Stimulated activated CD4-positive, alpha-beta T cell treated with anti-CD3 and anti-CD28 coated beads, Interleukin-2, amount 100 ng/mL, for 4 hours (primary cell): ENCODE measurements around the gene PLEKHG7.
"Not testable (repeated sequence)": the region's sequence is repeated elsewhere in the genome, so short reads cannot be mapped to it uniquely, and the experiment has no call there.

Experiments used
- DNase-seq: peaks from one replicate; pipeline ENCODE4 v3.0.0-alpha.2; 2020; ENCODE audit warnings: low read depth

PLEKHG7 gene

DNA sequence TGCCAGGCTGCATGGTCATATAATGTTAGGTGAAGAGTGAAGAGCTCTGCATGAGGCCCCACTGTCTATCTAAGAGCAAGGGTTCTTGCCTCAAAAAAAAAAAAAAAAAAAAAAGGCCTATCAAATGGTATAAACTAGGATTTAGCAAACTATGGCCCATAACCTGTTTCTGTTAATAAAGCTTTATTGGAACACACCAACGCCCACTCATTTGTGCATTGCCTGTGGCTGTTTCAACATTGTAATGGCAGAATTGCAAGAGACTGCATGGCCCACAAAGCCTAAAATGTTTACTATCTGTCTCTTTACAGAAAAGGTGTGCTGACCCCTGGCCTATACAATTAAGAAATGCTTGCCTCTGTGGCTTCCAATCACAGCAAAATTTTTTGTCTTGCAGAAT is 12.8 kb downstream of the PLEKHG7 start:
- no peak for DNase-seq

DNA sequence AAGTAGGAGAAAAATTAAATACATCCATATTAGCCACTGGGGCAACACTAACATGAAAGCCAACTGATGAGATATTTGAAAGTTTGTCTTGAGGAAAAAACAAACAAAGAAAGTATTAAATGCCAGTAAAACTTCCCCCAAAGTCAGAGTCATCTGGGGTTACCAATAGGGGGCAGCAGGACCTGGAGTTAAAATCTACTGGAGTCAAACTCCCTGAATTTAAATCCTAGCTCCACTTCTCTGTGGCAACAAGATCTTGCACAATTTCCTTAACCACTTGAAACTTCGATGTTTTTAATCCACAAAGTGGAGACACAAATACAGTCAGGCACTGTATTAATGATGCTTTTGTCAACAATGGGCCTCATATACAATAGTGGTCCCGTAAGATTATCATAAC is 14.4 kb downstream of the PLEKHG7 start:
- DNase-seq, result no peak

DNA sequence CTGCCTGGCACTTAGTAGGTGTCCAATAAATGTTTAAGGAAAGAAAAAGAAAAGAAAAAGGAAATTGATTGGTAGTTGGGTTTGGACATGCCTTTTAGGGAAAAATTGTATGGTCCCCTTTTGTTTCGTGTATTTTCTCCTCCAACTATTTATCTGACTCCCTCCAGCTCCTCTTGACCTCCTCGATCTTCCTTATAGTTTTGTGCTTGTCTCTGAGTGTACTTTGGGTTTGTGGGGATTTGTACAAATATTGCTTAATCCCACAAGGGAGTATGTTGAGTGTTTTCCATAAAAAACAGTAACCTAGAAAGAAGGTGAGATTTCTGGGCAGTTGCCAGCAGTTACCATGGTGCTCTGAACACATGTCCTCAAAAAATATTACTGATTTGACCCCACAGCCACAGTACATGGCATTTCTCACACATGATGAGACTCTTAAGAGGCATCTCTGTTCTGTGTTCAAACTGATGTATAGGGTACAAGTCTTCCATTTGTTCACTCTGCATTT is 15.7 kb downstream of the PLEKHG7 start:
- no peak for DNase-seq

DNA sequence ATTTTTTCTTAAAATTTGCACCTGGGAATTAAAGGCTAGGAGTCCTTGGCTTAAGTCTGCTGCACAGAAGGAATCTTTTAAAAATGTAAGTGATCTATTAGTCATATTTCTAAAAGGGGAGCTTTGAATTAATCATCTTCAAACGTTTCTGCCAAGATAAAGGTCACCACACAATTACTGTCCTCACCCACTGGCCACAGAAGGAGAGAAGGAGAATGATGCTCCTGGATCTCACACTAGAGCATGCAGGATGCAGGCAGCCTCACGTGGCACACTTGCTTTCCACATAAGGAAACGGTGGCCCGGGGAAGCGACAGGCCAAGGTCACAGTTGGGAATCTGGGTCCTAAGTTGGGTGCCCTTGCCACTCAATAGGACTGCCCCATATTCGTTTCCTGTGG is 16.9 kb downstream of the PLEKHG7 start:
- DNase-seq, result no peak

DNA sequence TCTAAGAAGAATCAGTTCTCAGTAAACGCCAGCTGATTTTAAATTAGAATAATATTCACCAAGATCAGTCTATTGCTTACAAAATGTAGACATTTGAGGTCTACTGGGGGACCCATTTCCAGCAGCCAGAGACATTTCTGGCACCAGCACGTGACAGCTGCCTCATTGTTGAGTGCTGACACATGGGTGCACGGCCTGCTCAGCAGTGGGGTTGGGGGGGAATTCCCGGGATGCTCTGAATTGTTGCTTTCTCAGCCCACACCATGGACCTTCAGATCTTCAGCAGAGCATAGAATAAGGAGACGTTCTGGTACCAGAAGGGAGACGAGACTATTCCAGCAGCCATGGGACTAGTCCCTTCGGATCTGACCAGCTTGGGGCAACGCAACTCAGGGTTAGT is 18.3 kb downstream of the PLEKHG7 start:
- no peak for DNase-seq

DNA sequence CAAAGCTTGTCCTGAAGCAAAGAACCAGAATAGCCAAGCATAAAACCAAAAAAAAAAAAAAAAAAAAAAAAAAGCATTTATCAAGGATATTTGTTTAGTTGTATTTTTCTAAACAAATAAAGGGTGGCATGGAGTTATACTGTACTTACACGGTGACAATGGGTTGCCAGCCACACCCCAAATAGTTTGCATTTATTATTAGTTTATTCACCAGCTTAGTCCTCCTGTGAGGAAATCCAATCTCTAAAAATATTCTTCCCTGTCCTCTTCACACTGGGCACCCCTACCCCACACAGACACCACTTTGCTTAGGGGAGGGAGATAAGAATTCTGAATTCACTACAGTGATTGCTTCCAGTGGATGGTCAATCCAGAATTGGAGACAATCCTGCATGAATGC is 18.9 kb downstream of the PLEKHG7 start:
- no peak for DNase-seq

DNA sequence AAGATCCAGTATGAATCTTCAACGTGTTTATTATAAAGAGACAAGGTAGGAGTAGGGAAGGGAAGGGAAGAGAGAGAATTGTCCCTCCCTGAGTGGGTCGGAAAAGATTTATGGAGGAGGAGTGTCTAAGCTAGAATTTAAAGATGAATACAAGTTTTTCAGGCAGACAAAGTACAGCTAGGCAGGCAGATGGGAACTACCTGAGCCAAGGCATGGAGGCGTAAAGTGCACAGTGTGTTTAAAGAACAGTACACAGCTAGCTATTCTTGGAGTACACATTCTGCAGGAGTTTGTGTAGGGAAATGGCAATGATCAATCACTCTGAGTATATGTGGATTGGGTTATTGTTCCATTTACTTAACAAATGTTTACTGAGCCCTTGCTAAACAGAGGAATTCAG is 20.1 kb downstream of the PLEKHG7 start:
- no peak for DNase-seq

DNA sequence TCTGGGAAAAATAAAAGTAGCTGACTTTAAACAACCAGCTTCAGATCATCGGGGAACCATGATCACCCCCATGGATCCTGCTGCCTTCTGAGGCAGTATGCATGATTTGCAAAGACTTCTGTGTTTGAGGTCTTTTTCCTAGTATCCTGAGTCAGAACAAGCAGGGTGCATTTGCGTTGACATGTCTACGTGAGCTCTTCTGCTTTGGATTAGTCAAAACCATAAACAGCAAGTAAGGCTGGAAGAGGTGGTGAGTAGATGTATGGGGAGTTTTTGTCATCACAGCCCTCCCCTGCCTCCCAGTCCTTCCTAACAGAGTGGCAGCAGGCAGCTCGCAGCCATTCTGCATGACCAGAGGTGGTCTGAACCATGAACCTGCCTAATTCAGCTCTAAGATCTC is 24.1 kb downstream of the PLEKHG7 start:
- DNase-seq, result no peak

DNA sequence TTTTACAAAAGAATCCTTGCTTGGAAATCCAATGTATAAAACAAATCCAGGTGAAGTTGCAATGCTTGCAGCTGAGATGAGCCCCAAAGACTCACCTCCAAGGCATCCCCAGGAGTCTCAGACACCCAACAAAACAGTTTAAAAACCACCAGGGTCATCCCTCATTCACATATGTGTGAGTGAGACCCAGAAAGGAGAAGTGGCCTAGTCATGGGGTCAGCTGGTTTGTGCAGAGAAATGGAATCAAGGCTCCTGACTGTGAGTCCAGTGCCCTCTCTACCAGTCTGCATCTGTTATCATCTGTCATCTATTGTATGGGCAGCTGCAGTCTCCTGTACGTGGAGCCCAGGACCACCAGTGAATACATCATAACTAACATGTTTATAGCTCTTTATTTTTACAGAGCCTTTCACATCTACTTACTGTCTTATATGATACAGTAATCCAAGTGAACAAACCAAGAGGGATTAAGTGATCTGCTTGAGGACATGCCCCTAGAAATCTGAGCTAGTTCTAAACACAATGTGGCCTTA is 27.1 kb downstream of the PLEKHG7 start:
- no peak for DNase-seq

DNA sequence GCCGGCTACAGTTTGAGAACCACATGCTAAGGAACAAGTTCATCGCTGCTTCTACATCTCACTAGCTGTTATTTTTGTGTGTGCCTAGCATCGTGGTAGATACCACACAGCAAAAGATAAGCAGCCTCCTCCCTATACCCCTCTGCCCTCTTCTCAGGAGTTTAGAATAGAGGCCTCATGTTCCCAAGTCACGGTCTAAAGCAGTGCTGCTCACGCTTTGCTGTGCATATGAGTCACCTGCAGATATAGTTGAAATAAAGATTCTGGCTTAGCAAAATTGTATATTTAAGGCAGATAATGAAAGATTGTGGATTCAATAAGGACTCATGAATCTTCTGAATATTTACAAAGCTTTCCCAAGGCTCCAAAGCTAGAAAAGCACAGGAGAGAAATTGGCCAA is 28.0 kb downstream of the PLEKHG7 start:
- DNase-seq, result no peak

DNA sequence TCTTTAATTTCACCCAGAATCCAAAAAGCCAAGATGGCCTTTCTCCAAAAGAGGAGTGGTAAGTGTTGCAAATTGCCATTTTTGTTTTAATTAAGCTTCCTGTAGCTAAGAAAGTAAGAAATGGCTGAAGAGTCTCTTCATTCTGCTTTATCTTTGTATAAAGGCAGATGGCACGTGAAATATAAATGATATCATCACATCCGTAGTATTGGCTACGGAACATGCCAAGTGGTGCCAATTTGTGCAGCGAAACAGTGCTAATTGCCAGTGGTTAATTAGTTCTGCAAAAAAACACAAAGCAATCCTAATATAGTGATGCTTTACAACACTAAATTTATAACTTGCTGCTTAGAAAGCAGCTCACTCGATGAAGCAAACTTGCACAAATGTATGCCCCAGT is 29.4 kb downstream of the PLEKHG7 start:
- no peak for DNase-seq

DNA sequence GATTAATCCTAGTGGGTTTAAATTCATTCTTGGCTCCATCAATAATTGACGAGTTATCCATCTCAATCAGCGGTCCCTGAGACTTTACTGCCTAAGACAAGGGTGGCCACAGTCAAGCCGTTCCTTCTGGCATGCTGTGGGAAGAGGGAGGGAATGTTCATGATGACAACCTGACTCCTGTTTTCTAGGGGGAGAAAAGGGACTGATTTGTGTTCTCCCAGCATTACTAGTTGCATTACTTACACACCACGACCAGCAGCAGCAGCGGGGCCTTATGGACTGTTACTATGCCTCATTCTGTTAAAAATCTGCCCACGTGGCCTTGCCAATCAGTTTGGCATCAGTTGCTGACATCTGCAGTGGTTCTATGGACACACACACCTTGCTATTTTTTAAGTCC is 29.9 kb downstream of the PLEKHG7 start:
- no peak for DNase-seq

DNA sequence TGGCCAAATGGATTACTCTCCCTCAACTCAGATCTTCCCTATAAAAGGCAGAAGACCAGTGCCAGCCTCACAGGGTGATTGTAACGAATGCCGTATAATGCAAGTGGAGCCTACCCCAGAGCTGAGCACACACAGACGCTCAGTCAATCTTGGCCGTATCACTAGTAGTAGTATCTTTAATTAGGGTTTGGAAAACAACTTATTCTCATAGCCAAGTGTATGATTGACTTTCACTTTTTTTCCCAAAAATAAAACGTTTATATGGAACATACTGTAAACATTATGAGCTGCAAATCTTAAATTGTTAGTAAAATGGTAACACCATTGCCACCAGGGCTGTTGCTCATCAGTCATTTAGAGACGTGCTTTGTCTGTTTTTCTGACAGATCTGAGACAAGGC is 30.4 kb downstream of the PLEKHG7 start:
- DNase-seq, result no peak

DNA sequence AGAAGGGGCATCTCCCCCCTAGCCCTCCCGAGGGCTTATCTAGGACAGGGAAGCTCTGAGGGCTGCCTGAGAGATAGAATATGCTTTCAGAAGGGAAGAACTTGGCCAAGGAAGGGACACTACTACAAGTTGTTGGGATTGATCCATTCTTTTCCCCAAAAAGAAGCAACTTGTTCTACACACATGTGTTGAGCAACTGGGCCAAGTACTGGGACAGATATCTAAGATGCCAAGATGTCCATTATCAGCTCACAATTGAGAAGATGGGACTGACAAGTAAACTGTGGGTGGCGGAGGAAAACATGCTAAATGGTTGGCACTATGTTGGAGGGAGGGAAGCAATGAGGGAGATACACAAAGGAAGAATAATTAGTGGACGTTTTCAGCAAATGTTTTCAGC is 30.9 kb downstream of the PLEKHG7 start:
- no peak for DNase-seq

DNA sequence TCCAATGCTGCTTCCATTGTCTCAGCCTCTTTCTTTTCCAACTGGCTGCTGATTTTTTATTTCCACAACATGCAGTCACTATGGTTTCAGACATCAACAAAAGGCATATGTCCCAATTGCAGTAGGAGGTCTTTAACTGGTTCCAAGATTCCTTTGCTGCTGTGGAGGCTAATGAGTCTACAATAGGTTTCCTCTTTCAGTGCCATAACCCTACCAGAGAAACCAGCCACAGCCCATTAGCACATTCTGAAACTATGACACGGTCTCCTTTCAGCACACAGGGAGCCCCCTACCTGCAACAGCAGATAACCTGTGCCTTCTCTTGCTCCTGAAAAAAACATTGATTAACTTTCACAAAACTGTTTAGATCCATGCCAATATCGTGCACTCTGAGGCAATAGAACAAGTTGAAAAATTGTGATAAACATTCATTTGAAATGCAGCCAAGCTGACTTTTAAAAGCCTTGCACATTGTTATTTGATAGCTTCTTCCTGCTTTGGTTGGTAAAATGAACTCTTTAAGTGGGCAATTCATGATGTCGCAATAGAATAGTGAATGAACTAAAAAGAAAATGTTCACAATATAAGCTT is 32.4 kb downstream of the PLEKHG7 start:
- DNase-seq, result no peak

DNA sequence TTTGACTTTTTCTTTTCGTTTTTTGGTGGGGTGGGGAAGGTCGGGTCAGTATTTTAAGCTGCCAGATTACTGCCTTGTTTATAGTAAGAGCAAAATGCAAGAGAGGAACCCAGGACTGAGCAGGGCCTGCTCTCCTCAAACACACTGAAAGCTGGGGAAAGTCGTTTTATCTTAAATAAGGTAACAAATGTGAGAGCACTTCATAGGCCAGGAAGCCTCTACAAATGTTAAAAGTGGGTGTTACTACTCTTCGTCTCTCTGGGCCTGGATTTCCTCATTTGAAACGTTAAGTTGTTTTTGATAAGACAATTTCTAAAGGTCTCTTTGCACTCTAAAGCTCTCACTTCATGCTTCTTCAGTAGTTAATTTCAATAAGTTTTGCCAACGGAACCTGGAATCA is 33.8 kb downstream of the PLEKHG7 start:
- no peak for DNase-seq

DNA sequence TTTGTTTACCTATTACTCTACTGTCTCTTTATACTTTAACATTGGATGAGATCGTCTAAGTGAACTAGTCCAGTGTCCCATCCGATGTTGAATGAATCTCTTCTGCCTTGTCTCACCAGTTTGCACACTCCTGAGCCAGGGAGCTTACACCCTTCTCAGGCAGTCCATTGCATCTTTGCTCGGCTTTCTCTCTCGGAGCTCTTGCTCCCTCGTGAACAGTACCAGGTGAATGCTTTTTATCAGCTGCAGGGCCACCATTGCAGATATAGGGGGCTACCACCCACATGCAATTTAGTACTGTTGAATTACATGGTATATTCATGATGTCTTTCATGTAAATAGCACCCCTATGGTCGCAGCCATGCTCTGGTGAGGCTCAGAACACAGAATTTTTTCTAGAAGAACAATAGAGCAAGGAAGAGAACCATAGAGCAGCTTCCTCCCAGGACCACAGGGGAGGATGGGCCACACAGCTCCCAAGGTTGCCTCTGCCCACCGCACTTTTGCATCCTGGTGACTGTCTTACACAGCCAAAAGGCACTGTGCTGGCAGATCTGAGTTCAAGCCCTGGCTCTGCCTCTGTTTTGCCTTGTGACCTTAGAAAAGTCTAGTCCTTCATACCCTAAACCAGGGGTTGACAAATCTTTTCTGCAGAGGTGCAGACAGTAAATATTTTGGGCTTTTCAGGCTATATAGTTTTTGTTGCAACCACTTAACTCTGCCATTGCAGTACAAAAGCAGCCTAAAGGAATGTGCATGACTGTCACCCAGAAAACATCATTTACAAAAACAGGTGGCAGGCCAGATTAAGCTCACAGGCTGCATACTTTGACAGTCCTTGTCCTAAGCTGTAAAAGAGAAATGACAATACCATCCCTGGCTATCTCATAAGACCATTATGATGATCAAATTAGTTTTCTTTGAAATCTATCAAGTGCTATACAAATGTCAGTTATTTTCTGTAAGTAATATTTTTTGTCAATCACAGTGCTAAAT is 35.4 kb downstream of the PLEKHG7 start:
- DNase-seq, result no peak

DNA sequence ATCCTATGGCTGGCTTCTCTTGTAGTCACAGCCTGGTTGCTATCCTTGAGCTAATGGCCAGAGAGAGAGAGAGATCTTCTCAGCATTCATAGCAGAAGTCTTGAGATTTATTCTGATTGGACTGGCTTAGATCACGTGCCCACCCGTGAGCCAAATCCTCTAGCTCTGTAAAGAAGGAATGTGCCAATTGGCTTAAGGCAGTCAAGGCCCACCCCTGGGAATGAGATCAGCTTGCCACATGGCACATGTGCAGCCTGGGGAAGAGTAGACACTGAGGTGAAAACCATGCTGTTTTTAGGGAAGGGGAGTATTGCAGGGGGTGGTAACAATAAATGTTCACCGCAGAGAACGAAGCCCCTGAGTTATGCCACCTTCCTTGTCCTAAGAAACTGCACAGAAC is 36.3 kb downstream of the PLEKHG7 start:
- DNase-seq, result no peak

DNA sequence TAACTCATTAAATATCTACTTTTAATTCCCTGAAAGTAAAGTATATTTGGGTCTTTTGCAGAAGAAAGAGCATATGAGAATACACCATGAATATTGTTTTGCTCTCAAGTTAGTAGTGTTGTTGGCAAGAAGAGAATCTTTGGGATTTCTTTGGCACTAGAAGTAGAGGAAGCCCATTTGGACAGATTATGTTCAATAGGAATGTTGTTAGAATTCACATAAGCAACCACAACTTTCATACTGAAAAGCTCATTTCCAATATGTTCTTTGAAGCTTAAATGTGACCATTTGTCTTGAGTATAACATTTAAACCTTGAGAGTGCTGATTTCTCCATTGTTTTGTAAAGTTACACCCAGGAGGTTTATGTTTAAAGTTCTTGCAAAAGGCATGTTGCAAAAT is 37.6 kb downstream of the PLEKHG7 start:
- DNase-seq, result no peak

DNA sequence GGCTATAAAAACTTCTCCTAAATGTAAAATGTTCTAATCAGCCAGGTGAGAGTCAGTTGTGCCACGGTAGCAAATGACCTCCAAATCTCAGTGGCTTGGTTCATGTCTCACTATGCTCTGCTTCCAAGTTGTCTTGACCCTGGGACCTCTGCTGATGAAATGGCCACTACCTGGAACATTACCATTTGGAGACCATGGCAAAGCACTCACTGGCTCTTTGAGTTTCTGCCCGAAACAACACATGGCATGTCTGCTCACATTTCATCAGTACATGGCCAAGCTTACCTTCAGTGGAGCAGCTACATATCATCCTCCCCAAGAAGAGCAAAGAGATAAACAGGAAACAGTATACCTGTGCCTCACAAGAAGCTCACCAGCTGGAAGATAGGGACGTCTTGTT is 40.2 kb downstream of the PLEKHG7 start:
- no peak for DNase-seq

DNA sequence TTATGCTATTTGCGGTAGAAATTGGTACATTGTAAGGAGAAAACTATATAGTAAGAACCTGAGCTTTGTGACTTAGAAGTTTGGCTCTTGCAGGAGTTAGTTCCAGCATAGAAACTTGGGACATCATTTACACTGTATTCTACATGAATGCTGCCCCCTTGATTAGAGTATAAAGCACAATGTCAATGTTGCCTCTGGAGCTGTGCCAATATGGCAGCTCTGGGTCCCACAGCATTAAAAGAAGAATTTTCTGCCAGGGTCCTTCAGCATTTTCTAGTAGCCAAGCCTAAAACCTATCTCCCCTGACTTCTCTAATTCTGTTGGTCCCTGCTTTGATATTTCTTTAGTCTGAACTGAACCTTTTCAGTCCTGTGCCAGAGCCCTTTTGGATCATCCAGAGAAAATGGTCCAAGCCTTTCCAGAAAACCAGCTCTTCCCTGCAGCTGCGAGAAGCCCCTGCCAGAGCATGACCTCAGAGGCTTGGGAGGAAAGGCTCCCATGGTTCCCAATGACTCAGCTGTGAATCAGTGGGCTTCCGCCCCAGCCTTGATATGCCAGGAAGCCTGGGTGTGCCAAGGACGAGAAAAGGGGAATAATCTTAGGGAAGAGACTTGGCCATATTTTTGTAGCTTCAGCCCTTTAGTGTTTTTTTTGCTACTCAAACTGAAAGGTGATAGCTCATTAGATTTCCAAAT is 43.2 kb downstream of the PLEKHG7 start:
- no peak for DNase-seq

DNA sequence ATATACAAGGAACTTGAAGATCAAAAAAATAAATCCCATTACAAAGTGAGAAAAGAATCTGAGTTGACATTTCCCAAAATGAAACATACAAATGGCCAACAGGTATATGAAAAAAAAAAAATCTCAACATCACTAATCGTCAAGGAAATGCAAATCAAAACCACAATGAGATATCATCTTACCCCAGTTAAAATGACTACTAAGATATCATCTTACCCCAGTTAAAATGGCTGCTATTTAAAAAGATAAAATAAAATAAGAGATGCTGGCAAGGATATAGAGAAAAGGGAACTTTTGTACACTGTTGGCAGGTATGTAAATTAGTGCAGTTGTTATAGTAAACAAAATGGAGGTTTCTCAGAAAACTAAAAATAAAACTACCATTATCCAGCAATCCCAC is 44.4 kb downstream of the PLEKHG7 start:
- no peak for DNase-seq

DNA sequence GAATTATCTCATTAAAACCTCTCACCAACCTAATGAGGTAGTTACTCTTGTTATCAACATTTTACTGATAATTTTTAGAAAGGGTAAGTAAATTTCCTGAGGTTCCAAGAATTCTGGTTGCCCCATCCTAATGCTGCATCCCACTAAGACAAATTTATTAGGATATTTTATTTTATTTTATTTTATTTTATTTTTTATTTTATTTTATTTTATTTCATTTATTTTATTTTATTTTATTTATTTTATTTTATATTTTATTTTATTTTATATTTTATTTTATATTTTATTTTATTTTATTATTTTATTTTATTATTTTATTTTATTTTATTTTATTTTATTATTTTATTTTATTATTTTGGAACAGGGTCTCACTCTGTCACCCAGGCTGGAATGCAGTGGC is 46.9 kb downstream of the PLEKHG7 start:
- not testable (repeated sequence) for DNase-seq
